ENCODE measurements around the gene PICALM. TPM values are rescaled to one million over a fixed set of nuclear protein-coding genes. Genes with fewer than 3 reads are reported as not detected.

The PICALM gene
- total RNA-seq = 106 and 133 TPM in 2 replicates

DNA sequence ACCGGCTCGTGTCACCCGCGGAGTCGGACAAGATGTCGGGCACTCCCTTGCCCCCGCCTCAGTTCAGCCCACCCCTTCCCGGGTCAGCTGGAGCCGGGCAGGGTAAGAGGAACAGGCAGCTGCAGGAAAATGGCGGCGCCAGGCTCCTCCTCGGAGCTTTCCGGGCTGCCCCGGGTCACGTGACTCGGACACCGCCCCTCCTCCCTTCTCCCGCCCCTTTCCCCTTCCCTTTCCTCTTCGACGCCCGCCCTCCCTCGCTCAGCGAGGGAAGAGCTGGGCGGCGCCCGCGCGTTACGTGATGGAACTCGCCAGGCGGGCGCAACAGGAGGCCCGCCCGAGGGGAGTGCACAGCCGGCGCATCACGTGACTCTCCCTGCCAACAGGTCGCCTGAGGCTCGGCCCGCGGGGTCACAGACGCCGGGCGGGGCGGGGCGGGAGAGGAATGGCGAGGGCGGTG lies at the start of gene PICALM:
PICALM (minus strand) TSS at position 134 of the 457 bp plus-strand sequence. CDS start 304 bp downstream, outside the sequence.

Other genes with a start within 250 kb of the PICALM start
- gene CCDC83, start 213.7 kb downstream of the PICALM start, total RNA-seq = not detected in 2 replicates
- 9.5 and 11.0 TPM in 2 replicates for gene EED, start 175.7 kb upstream of the PICALM start, total RNA-seq
- 50.9 and 62.0 TPM in 2 replicates for gene HIKESHI, start 233.2 kb upstream of the PICALM start, total RNA-seq

Measured in myometrial cell (primary cell).